BLaER1 (cell line): ENCODE data around the gene PNPLA2.

ENCODE experiments used
- H3K27ac ChIP-seq: shearing (Covaris generic); formaldehyde crosslinking; 2 replicates; pipeline ENCODE4 v1.8.1; 2022
- H3K27me3 ChIP-seq: shearing (Covaris generic); formaldehyde crosslinking; 2 replicates; pipeline ENCODE4 v1.8.1; 2022
- H3K36me3 ChIP-seq: shearing (Covaris generic); formaldehyde crosslinking; 2 replicates; pipeline ENCODE4 v1.8.1; 2022
- H3K4me1 ChIP-seq: shearing (Covaris generic); formaldehyde crosslinking; 2 replicates; pipeline ENCODE4 v1.8.1; 2022
- H3K4me2 ChIP-seq: shearing (Covaris generic); formaldehyde crosslinking; 2 replicates; pipeline ENCODE4 v1.8.1; 2022
- H3K4me3 ChIP-seq: shearing (Covaris generic); formaldehyde crosslinking; 2 replicates; pipeline ENCODE4 v1.8.1; 2022
- H3K9ac ChIP-seq: shearing (Covaris generic); formaldehyde crosslinking; 2 replicates; pipeline ENCODE4 v1.8.1; 2022
- H3K9me3 ChIP-seq: shearing (Covaris generic); formaldehyde crosslinking; 2 replicates; pipeline ENCODE4 v1.8.1; 2022
- H4K20me1 ChIP-seq: shearing (Covaris generic); formaldehyde crosslinking; 2 replicates; pipeline ENCODE4 v1.8.1; 2022
- Cebpa-rat ChIP-seq: shearing (Covaris generic); IDR thresholded peaks from 2 replicates; pipeline ENCODE4 v1.8.1; 2022

Gene PNPLA2

DNA sequence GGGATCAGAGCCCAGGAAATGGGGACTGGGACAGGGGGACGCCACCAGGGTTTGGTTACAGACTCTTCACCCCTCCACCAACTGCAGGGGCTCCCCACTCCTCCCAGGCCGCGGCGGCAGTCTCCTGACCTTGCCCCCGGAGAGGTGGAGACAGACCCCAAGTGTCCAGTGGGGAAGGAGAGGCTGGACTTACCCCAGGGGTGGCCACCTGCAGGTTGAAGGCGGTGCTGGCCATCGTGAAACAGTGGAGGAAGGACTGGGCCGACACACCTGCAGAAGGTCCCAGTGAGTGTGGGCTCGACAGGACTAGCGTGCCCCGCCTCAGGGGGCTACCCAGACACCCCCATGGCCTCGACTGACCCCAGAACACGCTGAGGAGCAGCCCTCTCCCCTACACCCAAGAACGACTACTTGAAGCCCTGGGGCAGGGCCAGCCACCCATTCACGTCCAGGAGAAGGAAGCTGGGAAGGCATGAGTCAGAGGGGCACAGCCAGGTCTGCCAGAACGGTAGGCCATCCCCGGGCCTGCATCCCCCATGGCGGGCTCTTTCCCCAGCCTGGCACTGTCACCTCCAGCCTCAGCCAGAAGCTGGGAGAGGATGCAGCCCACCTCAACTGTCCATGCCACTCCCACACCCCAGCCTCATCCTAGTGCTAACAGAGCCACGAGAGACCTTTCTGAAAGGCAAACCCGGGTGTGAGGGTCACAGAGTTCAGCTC is 43.7 kb upstream of the PNPLA2 start:
- H4K20me1 ChIP-seq: peaks cover 74% of the 10 kb centered on the region
- no peaks in the 10 kb centered on the region for H3K27me3 ChIP-seq
- peaks cover 51% of the 10 kb centered on the region for H3K4me1 ChIP-seq
- H3K4me2 ChIP-seq: peak overlapping the region; percentile 96
- H3K4me3 ChIP-seq: no peak overlapping the region
- peaks cover 68% of the 10 kb centered on the region for H3K36me3 ChIP-seq
- H3K9ac ChIP-seq: peak overlapping the region; percentile 89; the same call in 1 of the 2 replicates
- H3K9me3 ChIP-seq: no peaks in the 10 kb centered on the region
- no peak overlapping the region for H3K27ac ChIP-seq
- TF ChIP-seq Cebpa-rat: no peak

DNA sequence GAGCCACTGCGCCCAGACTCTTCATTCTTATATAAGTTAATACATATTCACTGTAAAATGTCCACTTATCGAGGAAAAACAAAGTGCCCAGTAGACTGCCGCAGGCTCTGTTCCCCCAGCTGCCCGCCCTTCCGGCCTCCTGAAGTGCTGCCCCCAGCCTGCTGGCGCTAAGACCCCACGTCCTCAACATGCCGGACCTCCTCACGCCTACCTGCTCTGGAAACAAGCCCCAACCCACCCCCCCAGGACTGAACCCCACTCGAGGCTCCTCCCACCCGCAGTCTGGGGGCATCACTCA is 42.5 kb upstream of the PNPLA2 start:
- Histone ChIP-seq H3K4me2 (peak overlapping the region; percentile 96), H3K27ac (peak overlapping the region; percentile 80), H3K36me3 (peaks cover 62% of the 10 kb centered on the region), H3K27me3 (no peaks in the 10 kb centered on the region), H3K9me3 (no peaks in the 10 kb centered on the region), H3K9ac (peak overlapping the region; percentile 89), H3K4me1 (peaks cover 62% of the 10 kb centered on the region), H3K4me3 (peak overlapping the region; percentile 79), H4K20me1 (peaks cover 62% of the 10 kb centered on the region)
- no peak for TF ChIP-seq Cebpa-rat

DNA sequence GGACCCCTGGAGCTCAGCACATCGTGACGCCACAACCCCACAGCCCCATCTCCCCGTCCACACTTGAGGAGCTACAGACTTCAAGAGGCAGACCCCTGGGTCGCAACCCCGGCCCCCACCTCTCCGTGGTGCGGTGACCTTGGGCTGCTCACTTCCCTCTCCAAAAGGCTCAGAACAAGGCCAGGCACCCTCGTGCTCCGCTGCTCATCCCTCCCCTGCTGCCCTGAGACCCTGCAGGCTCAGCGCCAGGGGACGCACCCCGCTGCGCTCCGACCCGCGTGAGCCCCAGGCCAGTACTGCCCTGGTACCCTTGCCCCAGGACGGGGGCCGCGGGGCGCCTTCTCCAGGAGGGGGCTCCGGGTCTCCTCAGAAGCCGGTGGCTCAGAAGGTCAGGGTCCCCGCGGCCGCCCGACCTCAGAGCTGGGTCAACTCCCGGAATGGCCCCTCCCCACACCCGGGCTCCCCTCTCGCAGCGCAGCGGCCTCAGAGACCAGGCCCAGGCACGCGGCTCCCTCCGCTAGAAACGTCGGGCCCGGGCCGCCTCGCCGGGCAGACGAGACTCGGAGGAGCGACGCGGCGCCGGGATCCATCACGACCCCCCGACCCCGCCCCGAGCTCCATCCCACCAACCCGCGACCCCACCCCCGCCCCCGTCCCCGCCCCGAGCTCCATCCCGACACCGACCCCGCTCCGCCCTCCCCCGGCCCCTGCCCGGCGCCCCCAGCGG is 42.0 kb upstream of the PNPLA2 start:
- peak overlapping the region; percentile 79 for H3K4me3 ChIP-seq
- peak overlapping the region; percentile 89 for H3K9ac ChIP-seq
- H3K4me2 ChIP-seq: peak overlapping the region; percentile 96
- peaks cover 67% of the 10 kb centered on the region for H3K4me1 ChIP-seq
- no peaks in the 10 kb centered on the region for H3K27me3 ChIP-seq
- H4K20me1 ChIP-seq: peaks cover 58% of the 10 kb centered on the region
- H3K27ac ChIP-seq: peak overlapping the region; percentile 80
- H3K9me3 ChIP-seq: no peaks in the 10 kb centered on the region
- TF ChIP-seq Cebpa-rat: no peak
- peaks cover 58% of the 10 kb centered on the region for H3K36me3 ChIP-seq

DNA sequence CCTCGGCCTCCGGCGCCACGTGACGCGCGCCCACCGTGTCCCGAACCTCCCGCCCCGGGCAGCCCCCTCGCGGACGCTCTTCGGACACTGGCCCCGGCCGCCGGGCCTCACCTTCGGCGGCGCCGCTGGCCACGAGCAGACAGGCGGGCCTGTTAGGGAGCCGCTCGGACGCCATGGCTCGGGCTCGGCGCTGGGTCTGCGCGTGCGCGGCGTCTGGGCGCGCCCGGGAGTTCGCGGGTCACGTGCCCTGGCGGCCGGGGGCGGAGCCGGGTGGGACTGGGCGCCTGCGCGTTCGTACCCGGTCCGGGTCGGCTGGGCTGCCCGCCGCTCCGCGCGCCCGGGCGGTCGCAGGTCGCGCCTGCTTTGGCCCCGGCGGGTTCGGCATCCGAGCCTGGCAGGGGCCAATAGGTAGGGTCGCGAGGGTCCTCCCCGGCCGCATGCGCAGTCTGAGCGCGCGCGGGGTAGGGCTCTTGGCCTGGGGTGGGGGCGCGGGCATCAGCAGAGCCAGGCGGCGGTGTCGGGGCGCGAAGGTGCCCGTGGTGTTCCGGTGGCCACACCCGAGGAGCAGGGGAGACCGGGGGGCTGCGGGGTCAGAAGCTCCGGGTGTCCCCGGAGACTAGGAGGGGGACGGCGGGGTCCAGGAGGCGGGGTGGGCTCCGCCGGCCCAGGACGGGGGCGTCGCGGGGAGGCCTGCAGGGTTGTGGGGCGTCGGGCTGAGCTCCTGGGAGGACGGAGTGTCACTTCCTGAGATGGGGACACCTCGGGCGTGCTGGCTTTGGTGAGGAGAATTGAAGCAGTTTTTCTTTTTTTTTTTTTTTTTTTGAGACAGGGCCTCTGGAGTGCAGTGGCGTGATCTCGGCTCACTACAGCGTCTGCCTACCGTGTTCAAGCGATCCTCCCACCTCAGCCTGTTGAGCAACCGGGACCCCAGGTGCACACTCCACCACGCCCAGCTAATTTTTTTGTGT is 41.1 kb upstream of the PNPLA2 start, which contains the start of gene GATD1:
Gene GATD1, minus strand, starts transcription at position 200 of the 968 bp plus-strand sequence. Its CDS starts 25 bp downstream, at position 175.
- Histone ChIP-seq H3K9ac (peak within 1 kb of the TSS; percentile 89), H3K4me1 (peaks cover 76% of the 10 kb centered on the region), H3K4me3 (peak within 1 kb of the TSS; percentile 79), H3K36me3 (peaks cover 58% of the 10 kb centered on the region), H3K27me3 (no peaks in the 10 kb centered on the region), H3K27ac (peak within 1 kb of the TSS; percentile 80), H3K9me3 (no peaks in the 10 kb centered on the region), H3K4me2 (peak within 1 kb of the TSS; percentile 96), H4K20me1 (peaks cover 57% of the 10 kb centered on the region)
- TF ChIP-seq Cebpa-rat: no peak

DNA sequence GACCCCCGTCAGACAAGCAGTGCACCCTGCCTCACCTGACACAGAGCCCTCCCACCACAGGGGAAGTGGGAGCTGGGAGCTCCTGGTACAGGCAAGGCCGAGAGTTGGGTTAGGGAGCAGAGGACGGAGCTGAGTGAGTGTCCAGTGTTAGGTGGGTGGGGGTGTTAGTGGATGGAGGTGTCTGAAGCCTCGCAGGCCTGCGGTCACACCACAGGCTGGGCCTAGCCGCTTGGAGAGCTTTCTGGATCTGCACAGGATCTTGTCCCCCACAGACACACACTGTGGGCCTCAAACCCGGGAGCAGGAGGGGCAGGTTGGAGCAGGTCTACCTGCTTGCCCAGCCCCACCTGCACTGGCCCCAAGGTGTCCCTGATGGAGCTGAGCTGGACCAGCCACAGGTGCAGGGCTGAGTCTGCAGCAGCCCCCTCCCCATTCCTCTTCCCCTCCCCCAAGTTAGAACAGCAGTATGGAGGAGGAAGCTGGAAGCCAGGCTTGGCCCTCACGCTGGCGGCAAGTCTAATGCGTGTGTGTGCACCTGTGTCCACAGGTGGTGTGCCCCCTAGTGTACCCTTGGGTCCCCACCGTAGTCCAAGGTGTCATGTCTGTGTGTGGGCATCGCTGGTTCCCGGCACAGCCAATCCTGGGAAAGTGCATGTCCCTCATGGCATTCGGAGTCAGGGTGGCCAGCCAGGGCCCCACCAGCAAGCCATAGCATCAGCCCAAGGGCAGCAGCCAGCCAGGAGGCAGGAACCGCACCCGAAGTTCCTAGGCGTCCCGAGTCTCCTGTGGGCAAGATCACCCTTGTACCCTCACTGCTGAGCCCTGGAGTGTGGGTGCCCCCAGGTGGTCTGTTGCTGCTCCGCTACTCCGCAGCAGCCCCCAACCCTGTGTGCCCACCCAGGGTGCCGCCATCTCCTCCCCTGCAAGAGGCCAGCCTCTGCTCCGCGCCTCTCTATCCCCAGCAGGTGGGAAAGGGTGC is 39.4 kb upstream of the PNPLA2 start:
- Histone ChIP-seq H4K20me1 (peaks cover 40% of the 10 kb centered on the region), H3K9ac (no peak overlapping the region), H3K36me3 (peaks cover 52% of the 10 kb centered on the region), H3K27ac (no peak overlapping the region), H3K4me2 (peak overlapping the region; percentile 87), H3K27me3 (no peaks in the 10 kb centered on the region), H3K4me3 (no peak overlapping the region), H3K4me1 (peaks cover 79% of the 10 kb centered on the region), H3K9me3 (no peaks in the 10 kb centered on the region)
- no peak for TF ChIP-seq Cebpa-rat

DNA sequence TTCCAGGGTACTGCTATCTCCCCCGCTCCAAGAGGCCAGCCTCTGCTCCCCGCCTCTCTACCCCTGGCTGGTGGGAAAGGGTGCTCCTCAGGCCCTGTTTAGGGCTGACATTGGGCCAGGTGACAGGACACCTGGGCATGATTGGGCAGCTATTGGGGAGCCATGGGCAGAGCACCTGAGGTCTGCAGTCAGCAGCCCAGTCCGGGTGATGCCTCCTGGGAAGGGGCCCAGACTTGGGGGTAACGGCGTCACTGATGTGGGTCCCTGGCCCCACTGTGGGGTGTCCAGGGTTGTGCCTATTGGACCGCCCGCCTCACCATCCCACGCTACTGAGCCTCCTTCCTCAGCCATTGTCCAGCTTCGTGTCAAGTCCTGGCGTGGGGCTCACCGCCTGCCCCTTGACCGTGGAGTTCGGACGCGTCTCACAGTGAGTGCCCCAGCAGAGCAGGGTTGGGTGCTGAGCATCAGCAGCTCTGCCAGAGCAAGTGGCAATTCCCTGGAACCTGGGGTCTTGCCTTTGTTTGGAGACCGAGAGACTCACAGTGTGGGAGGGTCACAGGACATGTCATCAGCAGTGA is 38.7 kb upstream of the PNPLA2 start:
- TF ChIP-seq Cebpa-rat: no peak
- Histone ChIP-seq H3K27ac (no peak overlapping the region), H3K4me1 (peaks cover 73% of the 10 kb centered on the region), H3K4me2 (no peak overlapping the region), H3K27me3 (no peaks in the 10 kb centered on the region), H3K36me3 (peaks cover 44% of the 10 kb centered on the region), H3K9me3 (no peaks in the 10 kb centered on the region), H3K4me3 (no peak overlapping the region), H3K9ac (no peak overlapping the region), H4K20me1 (peaks cover 33% of the 10 kb centered on the region)

DNA sequence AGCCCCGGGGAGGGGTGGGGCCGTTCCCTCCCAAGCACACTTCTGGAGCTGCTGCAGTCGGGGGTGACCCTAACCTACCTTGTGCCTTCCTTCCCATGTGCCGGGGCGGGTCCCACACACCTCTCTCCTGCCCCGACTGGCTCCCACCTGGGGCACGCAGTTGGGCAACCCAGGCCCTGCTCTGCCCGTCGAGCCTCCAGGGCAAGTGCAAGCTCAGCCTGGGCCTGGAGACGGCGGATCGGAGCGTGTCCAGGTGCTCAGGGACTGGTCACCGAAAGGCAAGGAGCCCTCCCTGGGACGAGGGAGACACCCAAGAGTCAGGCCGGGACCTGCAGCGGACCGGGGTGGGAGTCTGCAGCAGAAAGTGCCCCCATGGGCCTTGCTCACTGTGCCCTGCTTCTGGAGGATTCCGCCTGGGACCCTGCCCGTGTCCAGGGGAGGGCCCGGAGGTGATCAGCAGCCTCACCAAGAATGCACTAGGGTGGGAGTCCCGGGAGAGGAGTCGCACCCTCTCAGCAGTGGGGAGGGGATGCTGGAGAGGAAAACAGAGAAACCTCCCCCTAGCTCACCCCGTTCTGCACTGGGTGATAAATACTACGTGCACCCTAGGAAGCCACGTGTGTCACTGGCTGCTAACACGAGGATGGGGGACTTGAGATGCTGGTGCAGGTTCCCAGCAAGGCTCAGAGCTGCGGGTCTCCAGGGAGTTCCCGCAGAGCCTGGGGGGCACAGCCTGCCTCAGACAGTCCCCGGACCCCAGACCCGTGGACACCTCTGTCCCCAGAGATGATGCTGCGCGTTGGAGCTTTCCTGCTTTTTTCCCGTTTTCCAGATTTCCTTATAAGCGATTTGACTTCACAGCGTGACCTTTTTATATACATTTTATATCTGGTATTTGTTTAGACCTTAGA is 36.2 kb upstream of the PNPLA2 start:
- Histone ChIP-seq H3K4me2 (peak overlapping the region; percentile 39), H3K27ac (no peak overlapping the region), H3K36me3 (peaks cover 41% of the 10 kb centered on the region), H3K4me3 (no peak overlapping the region), H3K4me1 (peaks cover 71% of the 10 kb centered on the region), H4K20me1 (peaks cover 14% of the 10 kb centered on the region; the same call in 1 of the 2 replicates), H3K9me3 (no peaks in the 10 kb centered on the region), H3K9ac (no peak overlapping the region; the same call in none of the 2 replicates), H3K27me3 (no peaks in the 10 kb centered on the region)
- TF ChIP-seq Cebpa-rat: no peak
